Measurements from ENCODE around the gene WWOX.

Gene WWOX

GRCh38 chr16:78528265-78528664 is 428.8 kb downstream of the WWOX start:
- no peak for DNase-seq (ENCODE audit: low read depth, low spot score)

GRCh38 chr16:78529881-78530280 is 430.4 kb downstream of the WWOX start:
- DNase-seq (ENCODE audit: low read depth, low spot score) = no peak

GRCh38 chr16:78530283-78530682 is 430.8 kb downstream of the WWOX start:
- no peak for DNase-seq (ENCODE audit: low read depth, low spot score)

- no peak for DNase-seq (ENCODE audit: low read depth, low spot score)
Measured at GRCh38 chr16:78535098-78535497, 435.6 kb downstream of the WWOX start.

GRCh38 chr16:78537511-78537910 is 438.1 kb downstream of the WWOX start:
- no peak for DNase-seq (ENCODE audit: low read depth, low spot score)

GRCh38 chr16:78538292-78538691 is 438.8 kb downstream of the WWOX start:
- no peak for DNase-seq (ENCODE audit: low read depth, low spot score)

GRCh38 chr16:78538919-78539318 is 439.5 kb downstream of the WWOX start:
- no peak for DNase-seq (ENCODE audit: low read depth, low spot score)

GRCh38 chr16:78542419-78542818 is 443.0 kb downstream of the WWOX start:
- no peak for DNase-seq (ENCODE audit: low read depth, low spot score)

- no peak for DNase-seq (ENCODE audit: low read depth, low spot score)
Measured at GRCh38 chr16:78543023-78543422, 443.6 kb downstream of the WWOX start.

- no peak for DNase-seq (ENCODE audit: low read depth, low spot score)
Measured at GRCh38 chr16:78549366-78549765, 449.9 kb downstream of the WWOX start.

- DNase-seq (ENCODE audit: low read depth, low spot score) = no peak
Measured at GRCh38 chr16:78551487-78552085, 452.1 kb downstream of the WWOX start.

GRCh38 chr16:78552106-78552675 is 452.7 kb downstream of the WWOX start:
- no peak for DNase-seq (ENCODE audit: low read depth, low spot score)

- DNase-seq (ENCODE audit: low read depth, low spot score) = no peak
Measured at GRCh38 chr16:78552716-78553115, 453.3 kb downstream of the WWOX start.

GRCh38 chr16:78553268-78554039 is 454.0 kb downstream of the WWOX start:
- no peak for DNase-seq (ENCODE audit: low read depth, low spot score)

- DNase-seq (ENCODE audit: low read depth, low spot score) = no peak
Measured at GRCh38 chr16:78556421-78556820, 457.0 kb downstream of the WWOX start.

- DNase-seq (ENCODE audit: low read depth, low spot score) = no peak
Measured at GRCh38 chr16:78560997-78561396, 461.5 kb downstream of the WWOX start.

GRCh38 chr16:78562111-78562510 is 462.7 kb downstream of the WWOX start:
- DNase-seq (ENCODE audit: low read depth, low spot score) = no peak

- no peak for DNase-seq (ENCODE audit: low read depth, low spot score)
Measured at GRCh38 chr16:78562650-78563049, 463.2 kb downstream of the WWOX start.

GRCh38 chr16:78563905-78564304 is 464.5 kb downstream of the WWOX start:
- DNase-seq (ENCODE audit: low read depth, low spot score) = no peak

- DNase-seq (ENCODE audit: low read depth, low spot score) = no peak
Measured at GRCh38 chr16:78566397-78567073, 467.1 kb downstream of the WWOX start.

GRCh38 chr16:78570399-78571141 is 471.1 kb downstream of the WWOX start:
- DNase-seq (ENCODE audit: low read depth, low spot score) = no peak

GRCh38 chr16:78571434-78571833 is 472.0 kb downstream of the WWOX start:
- DNase-seq (ENCODE audit: low read depth, low spot score) = no peak

All from brain pericyte (primary cell).